HT1080 (cell line): ENCODE measurements around the gene ZSCAN30. TPM values are rescaled to one million over a fixed set of nuclear protein-coding genes. Genes with fewer than 3 reads are reported as not detected.
A peak's percentile ranks its signal among the peaks of the same experiment; 100 is the strongest.
"Not testable (repeated sequence)": the region's sequence is repeated elsewhere in the genome, so short reads cannot be mapped to it uniquely, and the experiment has no call there.

Experiments
- DNase-seq: peaks from one replicate; pipeline ENCODE4 v3.0.0-alpha.2; 2015; ENCODE audit warnings: low read depth
- total RNA-seq: library from RNA; depleted of rRNA; stranded (reverse); fragments of >200 nt; shearing (Covaris generic); gene quantifications from 2 replicates; pipeline ENCODE4 v1.2.3, GENCODE V29; 2014; rRNA removed

Gene ZSCAN30
- total RNA-seq, 1 experiment from 2014 or later = 6.3 TPM

- DNase-seq = no peak
These were observed 50.7 kb downstream of the ZSCAN30 start for GRCh38 chr18:35239314-35239713.

DNA sequence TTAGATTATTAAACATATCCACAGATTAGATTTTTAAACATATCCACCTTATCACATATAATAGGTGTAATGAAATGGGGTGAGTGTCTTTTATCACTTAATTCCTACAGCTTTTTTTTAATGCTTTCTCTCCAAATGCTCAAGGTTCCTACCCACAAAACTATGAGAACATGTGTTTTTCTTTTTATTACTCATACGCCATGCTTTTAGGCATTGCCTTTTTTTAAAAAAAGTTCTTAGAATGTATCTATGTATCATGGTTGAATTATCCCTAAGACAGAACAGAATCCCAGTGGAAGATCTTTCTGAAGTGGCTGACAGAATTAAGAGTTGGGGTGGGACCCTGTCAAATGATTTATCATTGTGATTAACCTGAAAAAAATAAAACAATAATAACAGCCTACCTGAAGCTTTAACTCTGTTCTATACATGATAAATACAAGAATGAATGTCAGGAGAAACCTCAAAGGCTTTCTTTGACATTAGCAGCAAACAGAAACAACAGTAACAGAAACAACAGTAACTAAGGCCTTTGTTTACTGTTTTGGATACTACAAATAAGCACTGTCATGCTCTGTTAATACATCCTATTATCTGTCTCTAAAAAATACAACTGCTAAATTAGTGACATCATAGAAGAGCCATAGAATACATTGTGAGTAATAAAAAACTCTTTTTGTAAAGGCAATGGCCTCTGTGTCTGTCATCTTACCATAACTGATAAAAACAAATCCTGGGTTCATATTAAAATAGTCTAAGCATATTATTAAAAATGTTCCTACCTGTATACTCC is 53.3 kb downstream of the ZSCAN30 start:
- no peak for DNase-seq

- peak; percentile 58 for DNase-seq
These were observed 59.0 kb downstream of the ZSCAN30 start for GRCh38 chr18:35231052-35231451.

DNA sequence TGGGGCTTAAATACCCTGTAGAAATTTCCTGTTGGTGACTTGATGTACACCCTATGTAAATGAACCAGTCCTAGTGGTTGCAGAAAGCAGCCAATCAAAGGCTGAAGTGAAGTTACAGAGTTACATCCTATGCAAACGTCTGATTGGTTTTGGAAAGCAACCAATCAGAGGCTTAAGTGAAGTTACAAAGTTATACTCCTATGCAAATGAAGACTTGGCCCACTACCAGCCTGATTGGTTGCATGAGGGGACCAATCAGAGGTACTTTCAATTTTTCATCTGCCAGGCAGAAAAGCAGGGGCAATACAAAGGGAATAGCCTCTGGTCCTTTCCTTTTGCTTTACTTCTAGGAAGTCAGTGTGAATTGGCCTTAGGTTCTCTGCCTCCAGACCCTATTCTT is 62.8 kb downstream of the ZSCAN30 start:
- DNase-seq = peak; percentile 19

GRCh38 chr18:35223797-35224196 is 66.2 kb downstream of the ZSCAN30 start:
- no peak for DNase-seq

DNA sequence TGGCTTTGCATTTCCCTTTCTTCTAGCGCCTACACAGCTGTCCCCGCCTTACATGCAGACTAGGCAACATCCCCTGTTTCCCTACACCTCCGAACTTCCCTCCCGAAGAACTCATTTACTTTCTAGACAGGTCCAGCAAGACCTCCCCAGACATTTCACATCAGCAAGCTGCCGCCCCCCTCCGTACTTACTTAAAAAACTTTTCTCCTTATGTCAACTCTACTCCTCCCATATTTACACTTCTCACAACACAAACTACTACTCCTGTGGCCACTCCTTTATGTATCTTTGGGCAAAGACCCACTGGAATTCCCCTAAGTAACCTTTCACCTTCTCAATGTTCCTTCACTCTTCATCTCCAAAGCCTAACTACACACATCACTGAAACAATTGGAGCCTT is 69.6 kb downstream of the ZSCAN30 start:
- DNase-seq = no peak

DNA sequence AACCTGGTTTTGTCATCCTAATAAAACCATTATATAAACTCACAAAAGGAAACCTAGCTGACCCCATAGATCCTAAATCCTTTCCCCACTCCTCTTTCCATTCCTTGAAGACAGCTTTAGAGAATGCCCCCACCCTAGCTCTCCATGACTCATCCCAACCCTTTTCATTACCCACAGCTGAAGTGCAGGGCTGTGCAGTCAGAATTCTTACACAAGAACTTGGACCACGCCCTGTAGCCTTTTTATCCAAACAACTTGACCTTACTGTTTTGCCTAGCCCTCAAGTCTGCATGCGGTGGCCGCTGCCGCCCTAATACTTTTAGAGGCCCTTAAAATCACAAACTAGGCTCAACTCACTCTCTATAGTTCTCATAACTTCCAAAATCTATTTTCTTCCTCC is 70.7 kb downstream of the ZSCAN30 start:
- peak; percentile 13 for DNase-seq

- DNase-seq = not testable (repeated sequence)
These were observed 73.4 kb downstream of the ZSCAN30 start for GRCh38 chr18:35216611-35217010.

DNA sequence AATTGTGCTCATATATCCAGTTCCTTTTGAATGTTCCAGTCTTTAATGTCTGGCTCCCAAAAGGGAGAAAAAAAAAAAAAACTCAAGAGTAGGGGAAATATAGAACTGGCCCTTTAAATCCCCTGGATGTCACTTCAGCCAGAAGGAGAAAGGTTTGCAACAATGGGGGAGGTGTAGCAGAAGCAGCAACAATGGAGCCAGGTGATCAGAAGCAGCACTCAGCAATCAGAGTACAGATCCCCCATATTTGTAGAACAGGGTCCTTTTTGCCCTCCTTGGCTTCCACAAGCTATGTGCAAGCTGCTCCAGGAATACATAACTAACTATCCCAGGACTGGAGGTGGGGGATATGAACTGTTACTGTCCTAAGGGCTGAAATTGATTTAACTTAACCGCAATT is 75.0 kb downstream of the ZSCAN30 start:
- DNase-seq = no peak

DNA sequence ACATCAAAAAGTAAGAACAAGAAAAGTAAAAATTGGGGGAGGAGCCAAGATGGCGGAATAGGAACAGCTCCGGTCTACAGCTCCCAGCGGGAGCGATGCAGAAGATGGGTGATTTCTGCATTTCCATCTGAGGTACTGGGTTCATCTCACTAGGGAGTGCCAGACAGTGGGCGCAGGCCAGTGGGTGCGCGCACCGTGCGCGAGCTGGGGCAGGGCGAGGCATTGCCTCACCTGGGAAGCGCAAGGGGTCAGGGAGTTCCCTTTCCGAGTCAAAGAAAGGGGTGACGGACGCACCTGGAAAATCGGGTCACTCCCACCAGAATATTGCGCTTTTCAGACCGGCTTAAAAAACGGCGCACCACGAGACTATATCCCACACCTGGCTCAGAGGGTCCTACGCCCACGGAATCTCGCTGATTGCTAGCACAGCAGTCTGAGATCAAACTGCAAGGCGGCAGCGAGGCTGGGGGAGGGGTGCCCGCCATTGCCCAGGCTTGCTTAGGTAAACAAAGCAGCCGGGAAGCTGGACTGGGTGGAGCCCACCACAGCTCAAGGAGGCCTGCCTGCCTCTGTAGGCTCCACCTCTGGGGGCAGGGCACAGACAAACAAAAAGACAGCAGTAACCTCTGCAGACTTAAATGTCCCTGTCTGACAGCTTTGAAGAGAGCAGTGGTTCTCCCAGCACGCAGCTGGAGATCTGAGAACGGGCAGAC is 84.1 kb downstream of the ZSCAN30 start:
- DNase-seq = not testable (repeated sequence)

GRCh38 chr18:35205199-35205712 is 84.8 kb downstream of the ZSCAN30 start:
- DNase-seq = no peak

DNA sequence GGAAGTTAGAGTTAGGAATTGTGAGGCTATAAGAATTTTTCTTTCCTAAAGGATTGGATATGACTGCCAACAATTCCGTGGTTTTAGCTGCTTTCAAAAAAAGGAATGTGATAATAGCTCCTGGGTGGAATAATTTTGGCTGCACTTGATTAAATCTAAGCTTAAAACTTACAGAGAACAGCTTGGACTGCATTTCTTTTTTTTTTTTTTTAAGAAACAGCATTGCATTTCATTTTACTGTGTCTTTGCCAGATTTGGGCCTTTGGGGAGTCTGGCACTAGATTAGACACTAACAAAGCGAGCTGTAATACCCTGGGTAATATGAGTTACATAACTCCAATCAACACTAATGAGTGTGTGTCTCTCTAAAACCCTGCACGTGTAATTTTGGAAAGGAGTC is 87.0 kb downstream of the ZSCAN30 start:
- no peak for DNase-seq

DNA sequence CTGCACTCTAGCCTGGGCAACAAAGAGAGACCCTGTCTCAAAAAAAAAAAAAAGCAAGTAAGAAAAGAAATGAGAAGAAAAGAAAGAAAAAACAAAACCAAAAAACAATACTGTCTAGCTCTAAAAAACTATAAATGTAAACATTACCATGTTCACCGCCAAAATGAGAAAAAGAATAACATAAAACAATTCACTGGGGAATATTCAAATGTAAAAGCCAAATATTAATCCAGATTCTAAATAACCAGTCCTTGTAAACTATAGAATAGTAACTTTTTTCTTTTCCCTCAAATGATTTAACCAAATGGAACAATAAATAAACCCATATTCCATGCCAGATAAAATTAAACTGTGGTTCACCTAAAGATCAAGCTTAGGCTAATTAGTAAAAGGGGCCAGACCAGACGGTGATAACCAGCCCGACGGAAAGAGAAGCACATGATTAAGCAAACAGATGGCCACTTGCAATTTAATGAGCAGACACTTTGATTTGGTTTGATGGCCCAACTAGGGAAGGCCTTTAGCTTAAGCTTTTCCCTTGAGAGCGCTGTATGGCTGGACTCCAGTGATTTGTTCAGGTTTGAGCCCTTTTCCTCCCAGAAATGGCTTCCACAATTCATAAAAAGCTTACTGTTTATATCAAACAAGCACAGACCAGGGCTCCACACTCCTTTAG is 88.6 kb downstream of the ZSCAN30 start:
- no peak for DNase-seq

Other genes with a start within 250 kb of the ZSCAN30 start
- 10.3 and 14.8 TPM in 2 replicates for gene MAPRE2, start 248.8 kb downstream of the ZSCAN30 start, total RNA-seq
- 5.0 and 5.1 TPM in 2 replicates for gene ZNF397, start 49.2 kb downstream of the ZSCAN30 start, total RNA-seq
- gene ZNF24, start 54.2 kb upstream of the ZSCAN30 start, total RNA-seq = 20.7 and 21.1 TPM in 2 replicates
- not detected in 2 replicates for gene ZNF396, start 87.1 kb upstream of the ZSCAN30 start, total RNA-seq
- 15.7 and 20.5 TPM in 2 replicates for gene INO80C, start 207.7 kb upstream of the ZSCAN30 start, total RNA-seq